K562 (cell line): Measurements from ENCODE around the gene ATG13. TPM values are rescaled to one million over a fixed set of nuclear protein-coding genes. Genes with fewer than 3 reads are reported as not detected.

Source experiments
- BACH1 ChIP-seq: fragments of 200-800 bp; sonication (Bioruptor generic); IDR thresholded peaks from 2 replicates; pipeline ENCODE4 v1.6.1; 2016; ENCODE audit warnings: missing genetic modification characterization, missing compliant biosample characterization
- BRF1 ChIP-seq: IDR thresholded peaks from 3 replicates; pipeline ENCODE4 v1.6.1; 2011; ENCODE audit warnings: borderline replicate concordance, mild to moderate bottlenecking; ENCODE audit not compliant: insufficient read length; ENCODE audit errors: extremely low read depth
- CREM ChIP-seq: IDR thresholded peaks from 2 replicates; pipeline ENCODE4 v1.6.1; 2014; ENCODE audit warnings: antibody characterized with exemption, low read depth
- DIDO1 ChIP-seq: fragments of 450-650 bp; IDR thresholded peaks from 2 replicates; pipeline ENCODE4 v1.6.1; 2016; ENCODE audit warnings: low read depth, missing biosample characterization, missing genetic modification characterization
- FOXA1 ChIP-seq: fragments of 450-650 bp; IDR thresholded peaks from 2 replicates; pipeline ENCODE4 v1.6.1; 2016; ENCODE audit warnings: mild to moderate bottlenecking, borderline replicate concordance
- GABPB2 ChIP-seq: fragments of 250-450 bp; sonication (Bioruptor Pico); conservative IDR thresholded peaks from 2 replicates; pipeline ENCODE4 v1.5.1; 2021; ENCODE audit warnings: mild to moderate bottlenecking
- GTF2A2 ChIP-seq: IDR thresholded peaks from 2 replicates; pipeline ENCODE4 v1.6.1; 2016; ENCODE audit warnings: mild to moderate bottlenecking, missing genetic modification characterization, missing compliant biosample characterization
- JUND ChIP-seq, 2 experiments: IDR thresholded peaks; 2 replicates in 1 of 2; 3 replicates in 1 of 2; pipeline ENCODE4 v1.6.1; 2011; ENCODE audit warnings: borderline replicate concordance in 2 of 2, low read depth in 2 of 2, low read length in 2 of 2, improper control_type of control experiment in 1 of 2, missing biosample characterization in 1 of 2, missing genetic modification characterization in 1 of 2, missing genetic modification reagents in 1 of 2
- MCM2 ChIP-seq: fragments of 450-650 bp; IDR thresholded peaks from 2 replicates; pipeline ENCODE4 v1.6.1; 2017; ENCODE audit warnings: low read depth, mild to moderate bottlenecking
- MYNN ChIP-seq, 2 experiments: sonication (generic); formaldehyde crosslinking in 1 of 2; IDR thresholded peaks; 2 replicates each; pipeline versions ENCODE4 v1.5.0 to v1.6.1; 2016 to 2020; ENCODE audit warnings: antibody characterized with exemption in 1 of 2, missing genetic modification reagents in 1 of 2
- NCOR1 ChIP-seq: fragments of 450-650 bp; IDR thresholded peaks from 2 replicates; pipeline ENCODE4 v1.6.1; 2016; ENCODE audit warnings: mild to moderate bottlenecking, moderate library complexity
- NFXL1 ChIP-seq: fragments of 450-650 bp; formaldehyde crosslinking; IDR thresholded peaks from 2 replicates; pipeline ENCODE4 v1.4.0; 2021; ENCODE audit warnings: mild to moderate bottlenecking
- NR1H2 ChIP-seq: sonication (generic); formaldehyde crosslinking; IDR thresholded peaks from 2 replicates; pipeline ENCODE4 v1.4.0; 2020; ENCODE audit warnings: mild to moderate bottlenecking, missing genetic modification reagents
- RCOR1 ChIP-seq, 2 experiments: IDR thresholded peaks; 2 replicates each; pipeline ENCODE4 v1.6.1; 2012; ENCODE audit warnings: low read depth in 2 of 2, low read length in 2 of 2, borderline replicate concordance in 1 of 2, improper control_type of control experiment in 1 of 2
- SIX5 ChIP-seq, 2 experiments: IDR thresholded peaks; 2 replicates each; pipeline ENCODE4 v1.6.1; 2011; ENCODE audit warnings: low read length in 2 of 2, borderline replicate concordance in 1 of 2, low read depth in 1 of 2, mild to moderate bottlenecking in 1 of 2, moderate library complexity in 1 of 2; ENCODE audit not compliant: insufficient read depth in 1 of 2
- SMARCA5 ChIP-seq: fragments of 450-650 bp; IDR thresholded peaks from 2 replicates; pipeline ENCODE4 v1.6.1; 2016
- SNRNP70 ChIP-seq: fragments of 200-400 bp; formaldehyde crosslinking; optimal IDR thresholded peaks from 2 replicates; pipeline ENCODE3; 2017; ENCODE audit warnings: low read depth, low read length
- TARDBP ChIP-seq: fragments of 450-650 bp; IDR thresholded peaks from 2 replicates; pipeline ENCODE4 v1.6.1; 2016
- XRCC3 ChIP-seq: fragments of 450-650 bp; IDR thresholded peaks from 2 replicates; pipeline ENCODE4 v1.6.1; 2017; ENCODE audit warnings: mild to moderate bottlenecking, moderate library complexity
- ZNF217 ChIP-seq: sonication (generic); formaldehyde crosslinking; IDR thresholded peaks from 2 replicates; pipeline ENCODE4 v1.8.0; 2022; ENCODE audit warnings: mild to moderate bottlenecking, missing genetic modification reagents
- ZNF274 ChIP-seq: IDR thresholded peaks from 2 replicates; pipeline ENCODE4 v1.6.1; 2011; ENCODE audit warnings: low read depth, mild to moderate bottlenecking, low read length, moderate library complexity, borderline replicate concordance
- ZNF282 ChIP-seq: sonication (generic); formaldehyde crosslinking; IDR thresholded peaks from 2 replicates; pipeline ENCODE4 v1.8.1; 2023; ENCODE audit warnings: missing genetic modification reagents
- ZNF316 ChIP-seq: fragments of 450-650 bp; IDR thresholded peaks from 2 replicates; pipeline ENCODE4 v1.6.1; 2016
- ZNF695 ChIP-seq: fragments of 450-650 bp; formaldehyde crosslinking; IDR thresholded peaks from 2 replicates; pipeline ENCODE4 v1.4.0; 2020; ENCODE audit warnings: mild to moderate bottlenecking, moderate library complexity
- ZNF778 ChIP-seq: fragments of 450-650 bp; formaldehyde crosslinking; IDR thresholded peaks from 2 replicates; pipeline ENCODE4 v1.4.0; 2020; ENCODE audit warnings: mild to moderate bottlenecking, moderate library complexity
- ZZZ3 ChIP-seq: fragments of 450-650 bp; IDR thresholded peaks from 2 replicates; pipeline ENCODE4 v1.6.1; 2016; ENCODE audit warnings: antibody characterized with exemption, mild to moderate bottlenecking, moderate library complexity
- polyA plus RNA-seq, 8 experiments: library from polyadenylated mRNA; depleted of rRNA in 4 of 8; stranded (reverse) in 5 of 8; unstranded in 3 of 8; fragments of >200 nt; fragmentation: Nextera tagmentation in 2 of 8; fragmentation: Illumina TruSeq in 1 of 8; extraction: Ambion mirVana in 2 of 8; extraction: Trizol in 1 of 8; gene quantifications; 2 replicates each; pipeline versions ENCODE4 v1.2.1 to v1.2.3, GENCODE V29; 2011 to 2014; ENCODE audit warnings: inconsistent platforms in 1 of 8, missing spikeins in 1 of 8
- total RNA-seq, 7 experiments: library from RNA; depleted of rRNA in 6 of 7; stranded (reverse); fragments of >200 nt in 6 of 7; fragmentation: Illumina TruSeq in 2 of 7; extraction: Trizol in 2 of 7; gene quantifications; 2 replicates each; pipeline versions ENCODE4 v1.2.1 to v1.2.3, GENCODE V29; 2011 to 2021; ENCODE audit warnings: low replicate concordance in 1 of 7
- TF ChIP-seq, protein P1 (sequence below): fragments of 250-450 bp; sonication (Bioruptor Pico); IDR thresholded peaks from 2 replicates; pipeline ENCODE4 v1.8.0; 2021; ENCODE audit warnings: moderate library complexity, mild to moderate bottlenecking, inconsistent platforms
- TF ChIP-seq, protein P2 (sequence below): IDR thresholded peaks from 2 replicates; pipeline ENCODE4 v1.6.1; 2014; ENCODE audit warnings: antibody characterized with exemption

The ATG13 gene
- total and polyA plus RNA-seq, 9 of the 15 experiments (the other 6 are each of a cell fraction or from before 2014, with no cell fraction given): 13.1 to 61.5 (median 36.5) TPM

DNA sequence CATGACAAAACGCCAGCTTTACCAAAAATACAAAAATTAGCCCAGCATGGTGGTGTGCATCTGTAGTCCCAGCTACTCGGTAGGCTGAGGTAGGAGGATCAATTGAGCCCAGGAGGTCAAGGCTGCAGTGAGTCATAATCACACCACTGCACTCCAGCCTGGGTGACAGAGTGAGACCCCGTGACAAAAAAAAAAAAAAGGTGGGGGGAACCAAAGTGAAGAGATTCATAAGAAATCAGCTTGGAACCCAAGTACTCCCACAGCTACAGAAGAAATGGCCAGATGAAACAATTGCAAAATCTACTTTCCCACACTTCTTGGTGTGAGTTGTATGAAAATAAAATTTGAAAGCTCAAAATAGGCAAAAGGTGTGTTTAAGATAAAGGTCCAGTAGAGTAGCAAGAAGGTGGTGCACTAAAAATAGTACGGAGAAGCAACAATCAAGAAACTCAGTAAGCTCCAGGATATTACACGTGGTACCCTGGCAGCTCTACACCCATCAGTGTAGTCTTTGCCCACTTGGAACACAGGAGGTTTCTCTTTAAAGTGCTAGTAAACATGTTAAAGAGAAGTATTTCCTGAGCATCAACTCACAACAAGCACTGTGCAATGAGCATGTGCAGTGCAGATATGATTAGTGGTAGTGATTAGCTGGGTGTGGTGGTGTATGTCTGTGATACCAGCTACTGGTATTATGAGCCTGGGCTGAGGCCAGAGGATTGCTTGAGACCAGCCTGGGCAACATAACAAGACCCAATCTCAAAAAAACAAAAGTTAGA is 5.6 kb upstream of the ATG13 start (continued):
- TF ChIP-seq, protein P1, sequence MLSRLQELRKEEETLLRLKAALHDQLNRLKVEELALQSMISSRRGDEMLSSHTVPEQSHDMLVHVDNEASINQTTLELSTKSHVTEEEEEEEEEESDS: no peak
- TF ChIP-seq CREM (peak; percentile 43; the same call in 1 of the 2 replicates), NR1H2 (no peak), ZNF316 (no peak), JUND (IDR thresholded peaks at IDR 0.05; ENCODE audit: borderline replicate concordance, low read depth, low read length) (peak; percentile 72; the same call in 1 of the 2 replicates), JUND (tag; IDR thresholded peaks at IDR 0.05; ENCODE audit: borderline replicate concordance, low read depth, low read length) (peak; percentile 9; the same call in 1 of the 3 replicates), ZNF217 (CRISPR knock-in tag) (no peak), DIDO1 (no peak), BRF1 (no peak), MYNN (IDR thresholded peaks at IDR 0.05) (no peak), MYNN (CRISPR knock-in tag; IDR thresholded peaks at IDR 0.05) (no peak), ZZZ3 (no peak), XRCC3 (no peak), RCOR1 (IDR thresholded peaks at IDR 0.05; ENCODE audit: borderline replicate concordance in 1 of 2, low read depth in 2 of 2, low read length in 2 of 2) (peak in 1 of 2 experiments; percentile 84; a peak in 2 of 4 replicates), SIX5 (IDR thresholded peaks at IDR 0.05; ENCODE audit: borderline replicate concordance in 1 of 2, insufficient read depth in 1 of 2, low read depth in 1 of 2, low read length in 2 of 2) (no peak), ZNF695 (CRISPR knock-in tag) (no peak), SMARCA5 (no peak), ZNF282 (no peak), BACH1 (tag) (no peak), MCM2 (no peak), GTF2A2 (tag) (no peak), ZNF778 (CRISPR knock-in tag) (no peak), NCOR1 (peak; percentile 61), GABPB2 (no peak), ZNF274 (no peak), FOXA1 (no peak), NFXL1 (CRISPR knock-in tag) (no peak), SNRNP70 (no peak), TARDBP (no peak)
- TF ChIP-seq, protein P2, sequence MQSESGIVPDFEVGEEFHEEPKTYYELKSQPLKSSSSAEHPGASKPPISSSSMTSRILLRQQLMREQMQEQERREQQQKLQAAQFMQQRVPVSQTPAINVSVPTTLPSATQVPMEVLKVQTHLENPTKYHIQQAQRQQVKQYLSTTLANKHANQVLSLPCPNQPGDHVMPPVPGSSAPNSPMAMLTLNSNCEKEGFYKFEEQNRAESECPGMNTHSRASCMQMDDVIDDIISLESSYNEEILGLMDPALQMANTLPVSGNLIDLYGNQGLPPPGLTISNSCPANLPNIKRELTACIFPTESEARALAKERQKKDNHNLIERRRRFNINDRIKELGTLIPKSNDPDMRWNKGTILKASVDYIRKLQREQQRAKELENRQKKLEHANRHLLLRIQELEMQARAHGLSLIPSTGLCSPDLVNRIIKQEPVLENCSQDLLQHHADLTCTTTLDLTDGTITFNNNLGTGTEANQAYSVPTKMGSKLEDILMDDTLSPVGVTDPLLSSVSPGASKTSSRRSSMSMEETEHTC: peak; percentile 51; the same call in 1 of the 2 replicates
